NB4 (cell line): ENCODE data around the gene IL10RB.

Experiments
- DNase-seq: peaks from one replicate; pipeline ENCODE4 v3.0.0; 2010; ENCODE audit warnings: low read depth
- H3K4me3 ChIP-seq: one replicate; pipeline ENCODE4 v1.5.1; 2011; ENCODE audit warnings: mild to moderate bottlenecking, low read depth, low read length, moderate library complexity
- MYC ChIP-seq: IDR thresholded peaks from 2 replicates; pipeline ENCODE4 v1.6.1; 2011; ENCODE audit warnings: low read depth, low read length
- POLR2A ChIP-seq: IDR thresholded peaks from 2 replicates; pipeline ENCODE4 v1.6.1; 2011; ENCODE audit warnings: mild to moderate bottlenecking; ENCODE audit not compliant: insufficient read length; ENCODE audit errors: extremely low read depth
- TF ChIP-seq, protein P1 (sequence below): IDR thresholded peaks from 2 replicates; pipeline ENCODE4 v1.6.1; 2011; ENCODE audit warnings: low read depth, low read length
- TF ChIP-seq, protein P2 (sequence below): IDR thresholded peaks from one replicate; pipeline ENCODE4 v1.5.1; 2012; ENCODE audit warnings: low read depth, low read length

IL10RB gene

DNA sequence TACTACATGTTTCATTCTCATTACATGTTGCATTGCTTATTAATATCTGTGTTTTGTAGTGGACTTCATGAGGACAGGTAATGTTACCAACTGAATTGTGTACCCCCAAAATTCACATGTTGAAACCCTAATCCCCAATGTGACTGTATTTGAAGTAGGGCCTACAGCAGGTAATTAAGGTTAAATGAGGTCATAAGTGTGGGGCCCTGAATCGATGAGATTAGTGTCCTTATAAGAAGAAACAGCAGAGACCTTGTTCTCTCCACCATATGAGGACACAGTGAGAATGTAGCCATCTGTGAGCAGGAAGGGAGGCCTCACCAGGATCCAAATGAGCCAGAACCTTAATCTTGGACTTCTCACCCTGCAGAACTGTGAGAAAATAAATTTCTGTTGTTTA lies 43.6 kb downstream of the IL10RB start:
- TF ChIP-seq, protein P1, sequence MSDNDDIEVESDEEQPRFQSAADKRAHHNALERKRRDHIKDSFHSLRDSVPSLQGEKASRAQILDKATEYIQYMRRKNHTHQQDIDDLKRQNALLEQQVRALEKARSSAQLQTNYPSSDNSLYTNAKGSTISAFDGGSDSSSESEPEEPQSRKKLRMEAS = no peak
- TF ChIP-seq, protein P2, sequence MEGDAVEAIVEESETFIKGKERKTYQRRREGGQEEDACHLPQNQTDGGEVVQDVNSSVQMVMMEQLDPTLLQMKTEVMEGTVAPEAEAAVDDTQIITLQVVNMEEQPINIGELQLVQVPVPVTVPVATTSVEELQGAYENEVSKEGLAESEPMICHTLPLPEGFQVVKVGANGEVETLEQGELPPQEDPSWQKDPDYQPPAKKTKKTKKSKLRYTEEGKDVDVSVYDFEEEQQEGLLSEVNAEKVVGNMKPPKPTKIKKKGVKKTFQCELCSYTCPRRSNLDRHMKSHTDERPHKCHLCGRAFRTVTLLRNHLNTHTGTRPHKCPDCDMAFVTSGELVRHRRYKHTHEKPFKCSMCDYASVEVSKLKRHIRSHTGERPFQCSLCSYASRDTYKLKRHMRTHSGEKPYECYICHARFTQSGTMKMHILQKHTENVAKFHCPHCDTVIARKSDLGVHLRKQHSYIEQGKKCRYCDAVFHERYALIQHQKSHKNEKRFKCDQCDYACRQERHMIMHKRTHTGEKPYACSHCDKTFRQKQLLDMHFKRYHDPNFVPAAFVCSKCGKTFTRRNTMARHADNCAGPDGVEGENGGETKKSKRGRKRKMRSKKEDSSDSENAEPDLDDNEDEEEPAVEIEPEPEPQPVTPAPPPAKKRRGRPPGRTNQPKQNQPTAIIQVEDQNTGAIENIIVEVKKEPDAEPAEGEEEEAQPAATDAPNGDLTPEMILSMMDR = no peak
- TF ChIP-seq MYC (no peak), POLR2A (no peak)
- DNase-seq = no peak
- H3K4me3 ChIP-seq = no peak overlapping the region

DNA sequence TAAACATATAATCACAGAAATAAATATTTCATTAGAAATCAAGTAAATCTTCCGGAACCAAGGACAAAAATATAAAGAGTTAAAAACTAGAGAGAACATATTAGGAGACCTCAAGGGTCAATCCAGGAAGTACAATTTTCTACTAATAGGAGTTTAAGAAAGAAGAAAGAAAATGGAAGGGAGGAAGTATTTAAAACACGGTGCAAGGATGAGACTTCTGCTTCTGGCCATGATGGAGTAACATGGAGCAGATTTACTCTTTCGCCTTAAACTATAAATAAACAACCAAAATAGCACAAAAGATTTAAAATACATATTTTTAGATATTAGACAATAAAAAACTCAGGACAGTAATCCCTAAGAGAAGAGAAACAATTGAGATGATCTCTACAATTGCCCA lies 46.0 kb downstream of the IL10RB start:
- DNase-seq = no peak

DNA sequence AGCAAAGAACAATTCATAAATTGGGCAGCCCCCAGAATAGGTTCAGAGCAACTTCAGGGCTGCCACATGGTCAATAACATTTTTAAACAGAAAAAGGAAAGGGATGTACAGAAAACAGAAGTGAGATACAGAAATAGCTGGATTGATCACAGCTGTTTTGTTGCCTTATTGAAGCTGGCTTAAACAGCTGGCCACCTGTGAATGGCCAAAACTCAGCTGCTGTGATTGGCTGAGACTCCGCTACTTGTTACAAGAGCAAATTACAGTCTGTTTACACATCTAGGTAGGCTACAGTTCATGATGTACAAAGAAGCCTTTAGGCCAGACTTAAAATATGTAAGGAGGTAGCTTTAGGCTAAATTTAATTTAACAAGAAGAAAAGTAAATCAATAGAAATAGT lies 47.0 kb downstream of the IL10RB start:
- TF ChIP-seq, protein P2 = no peak
- TF ChIP-seq MYC = no peak
- TF ChIP-seq, protein P1 = no peak
- no peak for TF ChIP-seq POLR2A
- no peak for DNase-seq
- H3K4me3 ChIP-seq = no peak overlapping the region

More for the DNA sequence above, 46.0 kb downstream of the IL10RB start:
- TF ChIP-seq, protein P1 = no peak
- TF ChIP-seq, protein P2 = no peak
- TF ChIP-seq POLR2A = no peak
- no peak for TF ChIP-seq MYC
- no peak overlapping the region for H3K4me3 ChIP-seq

DNA sequence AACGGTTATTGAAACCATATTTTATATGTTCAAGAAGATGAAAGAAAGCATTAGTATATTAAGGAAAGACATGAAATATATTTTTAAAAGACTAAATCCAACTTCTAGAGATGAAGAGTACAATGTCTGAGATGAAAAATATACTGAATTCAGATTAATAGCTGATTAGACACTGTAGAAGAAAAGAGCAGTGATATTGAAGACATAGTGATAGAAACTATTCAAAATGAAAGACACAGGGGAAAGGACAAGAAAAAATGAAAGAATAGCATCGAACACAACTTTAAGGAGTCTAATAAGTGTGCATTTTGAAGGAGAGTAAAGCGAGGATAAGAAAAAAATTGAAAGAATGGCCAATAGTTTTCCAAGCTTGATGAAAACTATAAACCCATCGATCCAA lies 47.4 kb downstream of the IL10RB start:
- DNase-seq = no peak
- H3K4me3 ChIP-seq = no peak overlapping the region
- TF ChIP-seq, protein P2 = no peak
- no peak for TF ChIP-seq MYC
- TF ChIP-seq, protein P1 = no peak

DNA sequence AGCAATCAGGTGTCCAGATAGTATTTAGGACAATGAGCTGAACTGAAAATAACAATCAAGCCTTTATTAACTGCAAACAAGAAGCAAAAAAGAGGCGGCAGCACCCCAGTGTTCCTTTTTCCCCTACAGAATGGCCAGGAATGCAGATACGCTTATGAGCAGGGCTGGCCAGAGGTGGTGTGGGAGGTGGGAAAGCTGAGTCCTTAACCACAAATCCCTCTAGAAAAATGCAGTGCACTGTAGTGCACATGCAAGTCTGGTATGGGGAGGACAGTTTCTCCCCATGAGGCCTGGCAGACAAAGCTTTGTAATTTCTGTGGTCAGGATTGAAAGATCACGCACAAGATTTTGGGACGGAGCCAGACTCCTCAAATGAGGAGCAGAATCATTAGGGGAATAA lies 47.9 kb downstream of the IL10RB start:
- TF ChIP-seq, protein P1 = no peak
- TF ChIP-seq, protein P2 = no peak
- no peak for TF ChIP-seq POLR2A
- TF ChIP-seq MYC = no peak
- no peak overlapping the region for H3K4me3 ChIP-seq
- DNase-seq = no peak
